Endothelial cell of umbilical vein (primary cell): ENCODE measurements around the gene BMP2. TPM values are rescaled to one million over a fixed set of nuclear protein-coding genes. Genes with fewer than 3 reads are reported as not detected.

ENCODE experiments used
- BruUV-seq: library from RNA; stranded (reverse); fragments of 400-500 nt; replicated peaks from 2 replicates; lab custom pipeline; 2021; lab: Mats Ljungman, UMichigan
- CTCF ChIA-PET: fragments of 300-600, 350-600 bp; sonication (Branson Sonifier 250); formaldehyde crosslinking; loops from one replicate; lab custom pipeline; 2021; ENCODE audit warnings: antibody characterized with exemption, inconsistent platforms; lab: Charles Lee
- POLR2A ChIA-PET: fragments of 300-600, 350-600 bp; sonication (Branson Sonifier 250); formaldehyde crosslinking; loops from one replicate; lab custom pipeline; 2021; ENCODE audit warnings: antibody characterized with exemption, inconsistent platforms; lab: Charles Lee
- DNase-seq: peaks from one replicate; pipeline ENCODE4 v3.0.0-alpha.2; 2011; ENCODE audit warnings: low read depth, low spot score
- FAIRE-seq: peaks from 2 replicates; lab custom pipeline; 2011; peaks lifted over from hg19 to GRCh38; lab: Jason Lieb, UNC
- H2AFZ ChIP-seq: 2 replicates; pipeline ENCODE4 v1.6.0; 2012; ENCODE audit warnings: low read depth, low read length, control low read depth, inconsistent platforms
- H3K27ac ChIP-seq: 2 replicates; pipeline ENCODE4 v1.5.1; 2011; ENCODE audit warnings: low read depth, mild to moderate bottlenecking, control low read depth, low read length, moderate library complexity; ENCODE audit not compliant: insufficient read depth
- H3K27me3 ChIP-seq, 2 experiments: 2 replicates each; pipeline versions ENCODE4 v1.6.0 to v1.6.1; 2011; ENCODE audit warnings: low read length in 2 of 2, mixed read lengths in 1 of 2; ENCODE audit not compliant: control insufficient read depth in 2 of 2, insufficient read depth in 2 of 2
- H3K36me3 ChIP-seq, 2 experiments: 2 replicates in 1 of 2; 3 replicates in 1 of 2; pipeline ENCODE4 v1.5.1; 2011; ENCODE audit warnings: low read length in 2 of 2, mild to moderate bottlenecking in 1 of 2, moderate library complexity in 1 of 2; ENCODE audit not compliant: control insufficient read depth in 2 of 2, insufficient read depth in 2 of 2; ENCODE audit errors: extremely low read depth in 1 of 2
- H3K4me1 ChIP-seq: 3 replicates; pipeline ENCODE4 v1.5.1; 2011; ENCODE audit warnings: mild to moderate bottlenecking, low read length; ENCODE audit not compliant: control insufficient read depth, insufficient read depth; ENCODE audit errors: extremely low read depth
- H3K4me2 ChIP-seq: 2 replicates; pipeline ENCODE4 v1.6.1; 2011; ENCODE audit warnings: low read length, control low read depth, mixed read lengths; ENCODE audit not compliant: insufficient read depth
- H3K4me3 ChIP-seq, 3 experiments: fragments of 200-600 bp in 1 of 3; sonication (generic), shearing (Covaris generic) in 1 of 3; replicated peaks in 1 of 3; 2 replicates each; pipeline ENCODE4 v1.5.1; 2011 to 2016; ENCODE audit warnings: control low read depth in 3 of 3, low read length in 3 of 3, mild to moderate bottlenecking in 2 of 3, inconsistent platforms in 1 of 3, low read depth in 1 of 3, moderate library complexity in 1 of 3; ENCODE audit not compliant: insufficient read depth in 1 of 3
- H3K79me2 ChIP-seq: 2 replicates; pipeline ENCODE4 v1.6.0; 2012; ENCODE audit warnings: low read length, inconsistent platforms; ENCODE audit not compliant: control insufficient read depth, insufficient read depth
- H3K9ac ChIP-seq: replicated peaks from 2 replicates; pipeline ENCODE3; 2011; ENCODE audit warnings: low read length, control low read depth; ENCODE audit not compliant: insufficient read depth; ENCODE audit errors: extremely low read depth
- H3K9me1 ChIP-seq: replicated peaks from 3 replicates; pipeline ENCODE4 v1.6.0; 2011; ENCODE audit warnings: mild to moderate bottlenecking, low read length; ENCODE audit not compliant: control insufficient read depth, insufficient read depth; ENCODE audit errors: extremely low read depth
- H3K9me3 ChIP-seq: replicated peaks from 2 replicates; pipeline ENCODE4 v1.5.1; 2012; ENCODE audit warnings: low read length, inconsistent platforms; ENCODE audit not compliant: control insufficient read depth, insufficient read depth
- H4K20me1 ChIP-seq: replicated peaks from 2 replicates; pipeline ENCODE3; 2011; ENCODE audit warnings: mild to moderate bottlenecking, low read length; ENCODE audit not compliant: control insufficient read depth, insufficient read depth; ENCODE audit errors: extremely low read depth
- CTCF ChIP-seq, 2 donors: IDR thresholded peaks; 1 replicate in 1 of 2; 2 replicates in 1 of 2; pipeline ENCODE4 v1.5.1; 2011; ENCODE audit warnings: low read length in 2 of 2, mild to moderate bottlenecking in 2 of 2, moderate library complexity in 2 of 2, control low read depth in 1 of 2, inconsistent platforms in 1 of 2, low read depth in 1 of 2; ENCODE audit not compliant: insufficient read depth in 1 of 2; ENCODE audit errors: extremely low read depth in 1 of 2
- EZH2 ChIP-seq: IDR thresholded peaks from 2 replicates; pipeline ENCODE4 v1.6.1; 2012; ENCODE audit warnings: borderline replicate concordance, low read depth, mild to moderate bottlenecking, moderate library complexity, low read length, inconsistent platforms; ENCODE audit not compliant: severe bottlenecking
- FOS ChIP-seq: IDR thresholded peaks from 2 replicates; pipeline ENCODE4 v1.6.1; 2011; ENCODE audit warnings: mild to moderate bottlenecking, low read length, moderate library complexity, borderline replicate concordance; ENCODE audit not compliant: insufficient read depth
- GATA2 ChIP-seq: IDR thresholded peaks from 2 replicates; pipeline ENCODE4 v1.7.0; 2011; ENCODE audit warnings: low read depth, mild to moderate bottlenecking, moderate library complexity, mixed read lengths, low read length; ENCODE audit not compliant: insufficient read length, insufficient read depth
- MAX ChIP-seq: IDR thresholded peaks from 2 replicates; pipeline ENCODE4 v1.6.1; 2011; ENCODE audit not compliant: insufficient read depth, insufficient read length
- MYC ChIP-seq: IDR thresholded peaks from one replicate; pipeline ENCODE4 v1.6.1; 2011; ENCODE audit warnings: mild to moderate bottlenecking, low read depth, low read length
- POLR2AphosphoS5 ChIP-seq: IDR thresholded peaks from 2 replicates; pipeline ENCODE4 v1.6.1; 2012; ENCODE audit warnings: low read depth, mild to moderate bottlenecking, control low read depth, low read length, moderate library complexity; ENCODE audit not compliant: insufficient read depth
- dilution Hi-C: fragments of 300-500 bp; cut with MboI; formaldehyde crosslinking; loops from one replicate; pipeline ENCODE4 v1.15.0; 2019; ENCODE audit warnings: low sequenced_read_pairs; ENCODE audit not compliant: extremely low pct_ligation_motif_present
- intact Hi-C: fragments of 100-400 bp; cut with micrococcal nuclease; formaldehyde crosslinking; loops from one replicate; pipeline ENCODE4 v1.10.0; 2022
- polyA plus RNA-seq, 4 experiments: library from polyadenylated mRNA; depleted of rRNA in 3 of 4; stranded (reverse) in 3 of 4; unstranded in 1 of 4; fragments of >200 nt; gene quantifications; 2 replicates each; pipeline versions ENCODE4 v1.2.1 to v1.2.3, GENCODE V29; 2011 to 2012; ENCODE audit warnings: missing spikeins in 1 of 4
- total RNA-seq: library from RNA; stranded (reverse); gene quantifications from 2 replicates; pipeline ENCODE4 v1.2.3, GENCODE V29; 2021

The BMP2 gene
- total and polyA plus RNA-seq, 2 donors (not counting 3 experiments of a cell fraction or from before 2014, with no cell fraction given), result 7.1 to 15.7 TPM

- no TSS peak for BruUV-seq
- Histone ChIP-seq H3K79me2 (no peaks in the 10 kb centered on the region), H3K9ac (no peak overlapping the region), H3K27ac (no peak overlapping the region), H3K9me3 (no peaks in the 10 kb centered on the region), H4K20me1 (no peaks in the 10 kb centered on the region), H3K4me1 (no peaks in the 10 kb centered on the region), H3K36me3 (peaks cover 0 to 5% of the 10 kb centered on the region in 2 experiments), H3K27me3 (no peaks in the 10 kb centered on the region), H3K4me3 (no peak overlapping the region), H2AFZ (peak overlapping the region; percentile 76), H3K4me2 (peak overlapping the region; percentile 65), H3K9me1 (peaks cover 2% of the 10 kb centered on the region)
- intact Hi-C loops (no loop called here), dilution Hi-C loops (no loop called here)
- DNase-seq (no peak), FAIRE-seq (no peak)
- ChIA-PET CTCF (interaction anchor here (1.2 to 1.6 kb wide), 3 partner anchors 10 to 34 kb away, joined by 3 to 4 read pairs (median 4); no protein-coding TSS in a partner anchor), POLR2A (no interaction called here)
- TF ChIP-seq FOS, result no peak
Observed at GRCh38 chr20:6784767-6785166, 17.3 kb downstream of the BMP2 start.

- Histone ChIP-seq H3K4me3 (no peak overlapping the region), H3K79me2 (no peaks in the 10 kb centered on the region), H3K27me3 (no peaks in the 10 kb centered on the region), H3K27ac (no peak overlapping the region), H3K4me1 (no peaks in the 10 kb centered on the region), H2AFZ (no peak overlapping the region), H4K20me1 (no peaks in the 10 kb centered on the region), H3K9me3 (no peaks in the 10 kb centered on the region), H3K9me1 (peaks cover under 1% of the 10 kb centered on the region), H3K9ac (no peak overlapping the region), H3K4me2 (no peak overlapping the region), H3K36me3 (no peaks in the 10 kb centered on the region)
- CTCF ChIA-PET, result interaction anchor here (1.3 kb wide), 1 partner anchor 150 kb away, joined by 3 read pairs; no protein-coding TSS in a partner anchor
- FAIRE-seq (no peak), DNase-seq (no peak)
- BruUV-seq, result no TSS peak
- no peak for TF ChIP-seq POLR2AphosphoS5
- no peak for TF ChIP-seq GATA2
- TF ChIP-seq MAX, result no peak
- no peak for TF ChIP-seq FOS
- TF ChIP-seq MYC, result no peak
- TF ChIP-seq EZH2, result no peak
- no peak for TF ChIP-seq CTCF (IDR thresholded peaks at IDR 0.05; ENCODE audit: extremely low read depth in 1 of 2, insufficient read depth in 1 of 2, low read depth in 1 of 2, low read length in 2 of 2)
- intact Hi-C loops (no loop called here), dilution Hi-C loops (no loop called here)
- POLR2A ChIA-PET, result no interaction called here
Observed at GRCh38 chr20:6786548-6786947, 19.1 kb downstream of the BMP2 start.
